ENCODE data around the gene CACYBP.

DNA sequence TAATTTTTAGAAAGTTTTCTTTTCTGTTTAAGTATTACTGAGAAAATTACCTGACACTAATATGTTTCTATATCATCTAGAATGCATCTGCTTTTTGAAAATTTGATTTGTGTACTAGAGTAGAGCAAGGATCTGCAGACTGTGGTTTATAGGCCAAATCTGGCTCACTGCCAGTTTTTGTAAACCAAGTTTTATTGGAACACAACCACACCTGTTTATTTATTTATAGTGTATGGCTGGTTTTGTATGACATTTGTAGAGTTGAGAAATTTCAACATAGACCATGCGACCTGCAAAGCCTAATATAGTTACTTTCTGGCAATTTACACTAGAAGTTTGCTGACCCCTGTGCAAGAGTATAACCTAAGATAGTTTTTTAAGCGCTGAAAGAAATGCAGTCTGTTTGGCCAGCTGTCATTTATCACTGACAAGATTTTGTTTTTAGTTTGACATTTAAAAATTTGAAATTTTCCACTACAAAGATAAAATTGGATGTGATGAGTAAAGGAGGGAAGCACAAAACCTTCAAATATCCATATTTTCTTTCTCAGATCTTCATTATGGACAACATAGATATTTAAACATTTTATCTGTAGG lies 36.1 kb upstream of the CACYBP start:
- TF ChIP-seq, protein P1, sequence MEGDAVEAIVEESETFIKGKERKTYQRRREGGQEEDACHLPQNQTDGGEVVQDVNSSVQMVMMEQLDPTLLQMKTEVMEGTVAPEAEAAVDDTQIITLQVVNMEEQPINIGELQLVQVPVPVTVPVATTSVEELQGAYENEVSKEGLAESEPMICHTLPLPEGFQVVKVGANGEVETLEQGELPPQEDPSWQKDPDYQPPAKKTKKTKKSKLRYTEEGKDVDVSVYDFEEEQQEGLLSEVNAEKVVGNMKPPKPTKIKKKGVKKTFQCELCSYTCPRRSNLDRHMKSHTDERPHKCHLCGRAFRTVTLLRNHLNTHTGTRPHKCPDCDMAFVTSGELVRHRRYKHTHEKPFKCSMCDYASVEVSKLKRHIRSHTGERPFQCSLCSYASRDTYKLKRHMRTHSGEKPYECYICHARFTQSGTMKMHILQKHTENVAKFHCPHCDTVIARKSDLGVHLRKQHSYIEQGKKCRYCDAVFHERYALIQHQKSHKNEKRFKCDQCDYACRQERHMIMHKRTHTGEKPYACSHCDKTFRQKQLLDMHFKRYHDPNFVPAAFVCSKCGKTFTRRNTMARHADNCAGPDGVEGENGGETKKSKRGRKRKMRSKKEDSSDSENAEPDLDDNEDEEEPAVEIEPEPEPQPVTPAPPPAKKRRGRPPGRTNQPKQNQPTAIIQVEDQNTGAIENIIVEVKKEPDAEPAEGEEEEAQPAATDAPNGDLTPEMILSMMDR (IDR thresholded peaks at IDR 0.05) = no peak
- TF ChIP-seq POLR2A (IDR thresholded peaks at IDR 0.05) (no peak), POLR2AphosphoS5 (IDR thresholded peaks at IDR 0.05) (no peak)

Data from gastroesophageal sphincter (tissue), 3 donors.